T-cell (primary cell): ENCODE measurements around the gene PMPCA. TPM values are rescaled to one million over a fixed set of nuclear protein-coding genes. Genes with fewer than 3 reads are reported as not detected.

Experiments
- ATAC-seq, 4 experiments: fragments of 200-7000 bp in 3 of 4; fragments of 150-1000 bp in 1 of 4; cut with Tn5 transposase; replicated peaks in 1 of 4; 1 replicate in 3 of 4; 2 replicates in 1 of 4; pipeline ENCODE4 v1.10.0; 2021; ENCODE audit warnings: moderate library complexity in 3 of 4, mild to moderate bottlenecking in 2 of 4, moderate number of reproducible peaks in 1 of 4
- CTCF ChIA-PET, 2 donors: fragments of 300-600 bp; sonication (Branson Sonifier 250); formaldehyde crosslinking; loops; one replicate each; lab custom pipeline; 2022; ENCODE audit warnings: antibody characterized with exemption in 2 of 2; lab: Charles Lee
- POLR2A ChIA-PET, 2 donors: fragments of 300-600 bp; sonication (Branson Sonifier 250); formaldehyde crosslinking; loops; one replicate each; lab custom pipeline; 2022; ENCODE audit warnings: antibody characterized with exemption in 2 of 2; lab: Charles Lee
- DNase-seq, 35 experiments: peaks; one replicate each; pipeline versions ENCODE4 v3.0.0 to v3.0.0-alpha.2; 2013 to 2023
- H3K27ac ChIP-seq: one replicate; pipeline ENCODE4 v1.5.1; 2013; ENCODE audit warnings: low read length
- H3K27me3 ChIP-seq, 2 experiments: replicated peaks in 1 of 2; 1 replicate in 1 of 2; 2 replicates in 1 of 2; pipeline versions ENCODE4 v1.6.1 to v1.7.0; 2013; ENCODE audit warnings: low read length in 1 of 2, mixed read lengths in 1 of 2; ENCODE audit not compliant: control insufficient read depth in 2 of 2, insufficient read depth in 2 of 2; ENCODE audit errors: extremely low read depth in 1 of 2
- H3K36me3 ChIP-seq, 2 donors: 1 replicate in 1 of 2; 2 replicates in 1 of 2; pipeline versions ENCODE4 v1.6.1 to v1.7.0; 2013; ENCODE audit warnings: low read length in 1 of 2; ENCODE audit not compliant: control insufficient read depth in 2 of 2, insufficient read depth in 1 of 2; ENCODE audit errors: extremely low read depth in 1 of 2
- H3K4me1 ChIP-seq, 2 experiments: 1 replicate in 1 of 2; 2 replicates in 1 of 2; pipeline versions ENCODE4 v1.6.1 to v1.7.0; 2013; ENCODE audit warnings: low read length in 2 of 2, mixed read lengths in 1 of 2; ENCODE audit not compliant: insufficient read depth in 2 of 2, control insufficient read depth in 1 of 2; ENCODE audit errors: extremely low read depth in 1 of 2
- H3K4me3 ChIP-seq, 2 donors: 1 replicate in 1 of 2; 2 replicates in 1 of 2; pipeline versions ENCODE4 v1.5.1 to v1.7.0; 2013; ENCODE audit warnings: mild to moderate bottlenecking in 2 of 2, low read length in 1 of 2, moderate library complexity in 1 of 2; ENCODE audit not compliant: control insufficient read depth in 1 of 2; ENCODE audit errors: extremely low read depth in 1 of 2
- H3K9me3 ChIP-seq: 2 replicates; pipeline ENCODE4 v1.7.0; 2013
- H3K27ac Mint-ChIP-seq, 2 donors: one replicate each; pipeline ENCODE4 v1.8.0; 2020 to 2021; ENCODE audit warnings: mild to moderate bottlenecking in 2 of 2, mixed read lengths in 2 of 2
- H3K27me3 Mint-ChIP-seq, 2 donors: one replicate each; pipeline ENCODE4 v1.8.0; 2021 to 2022; ENCODE audit warnings: mixed read lengths in 2 of 2
- H3K36me3 Mint-ChIP-seq: one replicate; pipeline ENCODE4 v1.8.0; 2021; ENCODE audit warnings: mixed read lengths
- H3K4me1 Mint-ChIP-seq, 3 donors: one replicate each; pipeline ENCODE4 v1.8.0; 2020 to 2022; ENCODE audit warnings: mixed read lengths in 3 of 3, mild to moderate bottlenecking in 1 of 3
- H3K4me3 Mint-ChIP-seq, 3 donors: one replicate each; pipeline ENCODE4 v1.8.0; 2020 to 2022; ENCODE audit warnings: mild to moderate bottlenecking in 3 of 3, mixed read lengths in 3 of 3, moderate library complexity in 3 of 3
- H3K9me3 Mint-ChIP-seq, 3 donors: one replicate each; pipeline ENCODE4 v1.8.0; 2020 to 2022; ENCODE audit warnings: mixed read lengths in 3 of 3
- WGBS: methylation state at CpG from one replicate; pipeline ENCODE4 v1.1.5; 2013; ENCODE audit warnings: missing lambda C conversion rate; ENCODE audit not compliant: insufficient coverage; 5-methylcytosine and 5-hydroxymethylcytosine counted together
- total RNA-seq, 35 experiments: library from RNA in 6 of 35; stranded (reverse) in 6 of 35; fragments of 120-200 nt in 1 of 35; gene quantifications; one replicate each; pipeline versions ENCODE4 v1.2.1 to v1.2.4 and lab custom pipeline; 2013 to 2026

Gene PMPCA
- total RNA-seq, 5 donors from 2014 or later (not counting 1 experiment from before 2014, with no cell fraction given): 55.8 to 81.9 (median 65.7) TPM

DNA sequence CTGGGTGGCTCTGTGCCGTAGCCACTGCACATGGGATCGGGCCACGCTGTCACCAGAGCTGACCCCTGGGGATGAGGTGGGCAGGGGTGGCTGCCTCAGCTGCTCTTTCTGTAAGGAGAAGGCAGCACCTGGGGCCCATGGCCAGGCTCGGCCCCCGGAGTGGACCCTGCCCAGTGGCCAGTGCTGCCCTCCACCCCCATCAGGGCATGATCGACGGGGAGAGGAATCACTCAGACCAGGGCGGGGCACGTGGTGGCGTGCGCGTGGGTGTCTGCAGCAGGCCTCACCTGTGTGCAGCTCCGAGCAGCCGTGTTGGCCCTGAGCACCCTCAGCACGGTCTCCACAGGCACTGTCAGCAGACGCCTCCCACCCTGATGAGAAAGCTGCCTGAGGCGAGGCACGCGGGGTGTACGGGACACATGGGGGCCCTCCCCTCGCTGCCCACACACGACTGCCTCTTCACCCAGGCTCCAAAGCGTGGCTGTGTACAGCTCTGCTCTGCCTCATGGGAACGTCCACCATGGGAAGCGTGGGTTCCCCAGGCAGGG, 28.4 kb upstream of the PMPCA start:
- CTCF ChIA-PET: interaction anchor here in 1 of 2 donors (0.6 kb wide), 1 partner anchor 15 kb away, joined by 3 read pairs; no protein-coding TSS in a partner anchor
- Mint-ChIP-seq H3K27me3 (no peaks in the 10 kb centered on the region), H3K36me3 (peaks cover 20% of the 10 kb centered on the region), H3K4me1 (peaks cover 8 to 21% (median 20%) of the 10 kb centered on the region in 3 donors), H3K27ac (no peak overlapping the region), H3K9me3 (no peaks in the 10 kb centered on the region), H3K4me3 (no peak overlapping the region)
- ATAC-seq (no peak), DNase-seq (no peak)
- Histone ChIP-seq H3K4me1 (peaks cover 5 to 20% of the 10 kb centered on the region in 2 experiments), H3K9me3 (no peaks in the 10 kb centered on the region), H3K27me3 (no peaks in the 10 kb centered on the region), H3K4me3 (no peak overlapping the region), H3K27ac (no peak overlapping the region), H3K36me3 (peaks cover 19 to 47% of the 10 kb centered on the region in 2 donors)
- WGBS: 91% methylated on average over 24 of the region's 25 CpGs
- POLR2A ChIA-PET: no interaction called here

DNA sequence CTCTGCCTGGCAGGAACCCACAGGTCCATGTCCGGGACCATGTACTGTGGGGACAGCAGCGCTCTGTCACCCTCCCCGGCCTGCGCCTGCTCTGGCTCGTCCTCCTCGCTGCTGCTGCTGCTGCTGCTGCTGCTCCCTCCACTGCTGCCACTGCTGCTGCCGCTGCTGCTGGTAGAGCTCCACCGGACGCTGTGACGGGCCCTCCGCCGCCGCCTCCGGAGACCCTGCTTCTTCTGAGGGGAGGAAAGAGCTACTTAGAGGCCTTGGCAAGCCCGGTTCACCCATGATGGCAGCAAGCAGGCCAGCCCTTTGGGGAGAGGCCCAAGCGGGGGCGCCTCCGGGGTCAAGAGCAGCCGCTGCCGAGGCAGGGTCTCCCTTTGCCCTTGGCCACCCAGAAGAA, 27.0 kb upstream of the PMPCA start:
- ChIA-PET CTCF (interaction anchor here in 1 of 2 donors (0.6 kb wide), 1 partner anchor 64 kb away, joined by 6 read pairs; no protein-coding TSS in a partner anchor), POLR2A (no interaction called here)
- Mint-ChIP-seq H3K4me3 (no peak overlapping the region), H3K27me3 (no peaks in the 10 kb centered on the region), H3K27ac (no peak overlapping the region), H3K36me3 (peaks cover 28% of the 10 kb centered on the region), H3K9me3 (no peaks in the 10 kb centered on the region), H3K4me1 (peaks cover 8 to 21% (median 20%) of the 10 kb centered on the region in 3 donors)
- H3K4me1 ChIP-seq: peaks cover 5 to 20% of the 10 kb centered on the region in 2 experiments
- H3K27ac ChIP-seq: no peak overlapping the region
- DNase-seq: no peak
- H3K27me3 ChIP-seq: no peaks in the 10 kb centered on the region
- no peak for ATAC-seq
- H3K36me3 ChIP-seq: peaks cover 19 to 57% of the 10 kb centered on the region in 2 donors
- WGBS: 99% methylated on average over 19 of the region's 20 CpGs
- no peaks in the 10 kb centered on the region for H3K9me3 ChIP-seq
- H3K4me3 ChIP-seq: no peak overlapping the region

DNA sequence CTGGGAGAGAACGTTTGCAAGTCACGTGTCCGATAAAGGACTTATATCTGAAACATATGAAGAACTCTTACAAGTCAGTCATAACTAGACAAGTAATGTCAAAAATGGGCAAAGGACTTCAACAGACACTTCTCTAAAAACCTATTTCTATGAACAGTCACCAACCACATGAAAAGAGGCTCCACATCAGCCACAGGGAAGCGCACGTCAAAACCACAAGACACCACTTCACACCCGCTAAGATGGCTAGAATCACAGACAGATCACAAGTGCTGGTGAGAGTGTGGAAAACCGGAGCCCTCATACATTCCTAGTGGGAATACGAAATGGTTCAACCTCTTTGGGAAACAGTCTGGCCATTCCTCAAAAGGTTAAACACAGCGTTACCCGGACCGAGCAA, 25.4 kb upstream of the PMPCA start:
- ATAC-seq: peak; percentile 66 to 89 (median 75)
- Mint-ChIP-seq H3K4me3 (peak overlapping the region in 1 of 3 donors; percentile 35), H3K9me3 (no peaks in the 10 kb centered on the region), H3K36me3 (peaks cover 41% of the 10 kb centered on the region), H3K4me1 (peaks cover 8 to 21% (median 20%) of the 10 kb centered on the region in 3 donors), H3K27ac (peak overlapping the region in 1 of 2 donors; percentile 3), H3K27me3 (no peaks in the 10 kb centered on the region)
- peaks cover 15 to 67% of the 10 kb centered on the region in 2 donors for H3K36me3 ChIP-seq
- ChIA-PET CTCF (no interaction called here), POLR2A (interaction anchor here in 1 of 2 donors (0.7 kb wide), 1 partner anchor 13 kb away, joined by 3 read pairs; no protein-coding TSS in a partner anchor)
- DNase-seq: peak in 7 of 35 experiments; percentile 24 to 62 (median 36)
- H3K9me3 ChIP-seq: no peaks in the 10 kb centered on the region
- no peaks in the 10 kb centered on the region for H3K27me3 ChIP-seq
- 24% methylated on average over 2 of the region's 11 CpGs for WGBS
- H3K4me1 ChIP-seq: peaks cover 5 to 20% of the 10 kb centered on the region in 2 experiments
- no peak overlapping the region for H3K27ac ChIP-seq
- H3K4me3 ChIP-seq: no peak overlapping the region

DNA sequence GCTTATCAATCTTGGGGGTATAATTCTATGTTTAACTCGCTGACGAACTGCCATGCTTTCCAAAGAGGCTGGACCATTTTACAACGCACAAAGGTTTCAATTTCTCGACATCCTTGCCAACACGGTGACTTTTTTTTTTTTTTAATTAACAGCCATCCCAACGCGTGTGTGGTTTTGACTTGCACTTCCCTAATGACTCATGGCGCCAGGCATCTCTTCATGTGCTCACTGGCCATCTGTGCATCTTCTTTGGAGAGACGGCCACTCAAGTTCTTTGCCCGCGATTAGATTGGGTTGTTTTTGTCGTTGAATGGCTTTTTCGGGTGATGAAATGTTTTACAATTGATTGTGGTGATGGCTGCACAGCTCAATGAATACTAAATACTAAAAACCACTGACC, 24.4 kb upstream of the PMPCA start:
- H3K9me3 Mint-ChIP-seq: no peaks in the 10 kb centered on the region
- no peak overlapping the region for H3K27ac Mint-ChIP-seq
- peaks cover 5 to 20% of the 10 kb centered on the region in 2 experiments for H3K4me1 ChIP-seq
- H3K27me3 Mint-ChIP-seq: no peaks in the 10 kb centered on the region
- no peaks in the 10 kb centered on the region for H3K27me3 ChIP-seq
- no peak overlapping the region for H3K4me3 ChIP-seq
- no peak overlapping the region for H3K27ac ChIP-seq
- peaks cover 15 to 64% of the 10 kb centered on the region in 2 donors for H3K36me3 ChIP-seq
- ChIA-PET CTCF (interaction anchor here in 1 of 2 donors (0.6 kb wide), 1 partner anchor 1121 kb away, joined by 5 read pairs; no protein-coding TSS in a partner anchor), POLR2A (no interaction called here)
- H3K36me3 Mint-ChIP-seq: peaks cover 42% of the 10 kb centered on the region
- 50% methylated on average over 4 of the region's 13 CpGs for WGBS
- peaks cover 8 to 21% (median 20%) of the 10 kb centered on the region in 3 donors for H3K4me1 Mint-ChIP-seq
- H3K4me3 Mint-ChIP-seq: no peak overlapping the region
- DNase-seq (no peak), ATAC-seq (no peak)
- H3K9me3 ChIP-seq: no peaks in the 10 kb centered on the region

DNA sequence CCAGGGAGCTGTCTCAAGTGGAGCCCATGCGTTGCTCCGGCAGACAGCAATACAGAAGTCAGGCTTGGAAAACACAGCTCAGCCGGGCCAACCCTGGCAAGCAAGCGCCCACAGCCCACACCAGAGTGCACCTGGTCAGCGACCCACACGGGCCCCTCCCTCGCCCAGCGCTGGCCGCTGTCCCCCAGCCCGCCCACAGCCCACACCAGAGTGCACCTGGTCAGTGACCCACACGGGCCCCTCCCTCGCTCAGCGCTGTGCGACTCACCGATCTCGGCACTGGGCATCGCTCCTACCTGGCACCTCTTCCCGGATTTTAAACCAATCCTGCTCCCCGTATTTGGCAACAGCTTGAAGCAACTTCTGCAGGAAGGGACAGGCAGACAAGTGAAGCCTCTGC, 23.2 kb upstream of the PMPCA start:
- DNase-seq (no peak), ATAC-seq (no peak)
- Mint-ChIP-seq H3K4me3 (no peak overlapping the region), H3K36me3 (peaks cover 49% of the 10 kb centered on the region), H3K9me3 (no peaks in the 10 kb centered on the region), H3K4me1 (peaks cover 8 to 21% (median 20%) of the 10 kb centered on the region in 3 donors), H3K27ac (no peak overlapping the region), H3K27me3 (no peaks in the 10 kb centered on the region)
- POLR2A ChIA-PET: no interaction called here
- no peaks in the 10 kb centered on the region for H3K27me3 ChIP-seq
- H3K4me3 ChIP-seq: no peak overlapping the region
- CTCF ChIA-PET: no interaction called here
- no peak overlapping the region for H3K27ac ChIP-seq
- 96% methylated on average over 19 of the region's 19 CpGs for WGBS
- H3K9me3 ChIP-seq: no peaks in the 10 kb centered on the region
- H3K36me3 ChIP-seq: peaks cover 8 to 64% of the 10 kb centered on the region in 2 donors
- H3K4me1 ChIP-seq: peaks cover 5 to 20% of the 10 kb centered on the region in 2 experiments

DNA sequence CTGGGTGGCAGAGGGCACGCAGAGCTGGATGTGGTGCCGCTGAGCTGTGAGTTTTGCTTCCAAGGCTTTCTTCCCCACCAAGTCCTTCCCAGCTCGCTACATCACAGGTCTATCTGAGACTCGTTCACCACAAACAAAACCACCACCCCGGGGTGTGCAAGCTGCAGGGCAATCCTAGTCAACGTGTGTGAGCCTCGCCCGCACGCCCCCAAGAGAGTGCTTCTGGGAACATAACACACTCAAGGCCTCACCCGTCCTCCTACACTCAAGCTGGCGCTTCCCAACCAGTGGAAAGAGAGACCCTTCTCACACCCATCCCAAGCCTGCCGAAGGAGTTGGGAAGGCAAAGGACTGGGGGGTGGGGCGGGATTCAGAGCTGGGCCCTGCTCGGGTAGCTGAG, 21.1 kb upstream of the PMPCA start:
- ChIA-PET POLR2A (no interaction called here), CTCF (no interaction called here)
- no peak overlapping the region for H3K4me3 Mint-ChIP-seq
- Histone ChIP-seq H3K4me1 (peaks cover 5 to 15% of the 10 kb centered on the region in 2 experiments), H3K27me3 (no peaks in the 10 kb centered on the region), H3K9me3 (no peaks in the 10 kb centered on the region), H3K36me3 (peaks cover 4 to 64% of the 10 kb centered on the region in 2 donors), H3K27ac (no peak overlapping the region), H3K4me3 (no peak overlapping the region)
- no peaks in the 10 kb centered on the region for H3K9me3 Mint-ChIP-seq
- ATAC-seq (no peak), DNase-seq (no peak)
- peaks cover 44% of the 10 kb centered on the region for H3K36me3 Mint-ChIP-seq
- no peaks in the 10 kb centered on the region for H3K27me3 Mint-ChIP-seq
- H3K27ac Mint-ChIP-seq: no peak overlapping the region
- 44% methylated on average over 6 of the region's 14 CpGs for WGBS
- H3K4me1 Mint-ChIP-seq: peaks cover 8 to 19% (median 18%) of the 10 kb centered on the region in 3 donors
